HG03520 (cell line): ENCODE data around the gene KDELR1.
"Not testable (repeated sequence)": the region's sequence is repeated elsewhere in the genome, so short reads cannot be mapped to it uniquely, and the experiment has no call there.

Source experiments
- ATAC-seq: cut with Tn5 transposase; IDR thresholded peaks from one replicate; pipeline ENCODE4 v1.9.1; 2021; ENCODE audit warnings: mild to moderate bottlenecking, moderate library complexity; ENCODE audit not compliant: unreplicated experiment

Gene KDELR1

GRCh38 chr19:48372904-48373303 is 18.4 kb downstream of the KDELR1 start:
- no peak for ATAC-seq

- ATAC-seq = not testable (repeated sequence)
Observed at GRCh38 chr19:48371771-48372170, 19.6 kb downstream of the KDELR1 start.

GRCh38 chr19:48371367-48371766 is 20.0 kb downstream of the KDELR1 start:
- ATAC-seq = no peak

GRCh38 chr19:48370955-48371354 is 20.4 kb downstream of the KDELR1 start:
- ATAC-seq = no peak

GRCh38 chr19:48368936-48369335 is 22.4 kb downstream of the KDELR1 start:
- ATAC-seq = no peak

- no peak for ATAC-seq
Observed at GRCh38 chr19:48367855-48368254, 23.5 kb downstream of the KDELR1 start.

GRCh38 chr19:48365602-48366001 is 25.7 kb downstream of the KDELR1 start:
- ATAC-seq = no peak

GRCh38 chr19:48364598-48365348 is 26.6 kb downstream of the KDELR1 start:
- no peak for ATAC-seq

- peak; percentile 72 for ATAC-seq
Observed at GRCh38 chr19:48363810-48364597, 27.3 kb downstream of the KDELR1 start, which contains the start of the genes SYNGR4 and TMEM143. TSS of gene SYNGR4 (plus strand) at chr19:48364367. CDS start at chr19:48365843, 1,476 bp downstream. TSS of gene TMEM143 (minus strand) at chr19:48363940. CDS start at chr19:48363920, 20 bp downstream.

GRCh38 chr19:48363500-48363809 is 27.9 kb downstream of the KDELR1 start:
- ATAC-seq = peak; percentile 2

GRCh38 chr19:48362716-48363499 is 28.4 kb downstream of the KDELR1 start:
- ATAC-seq = peak; percentile 51

- no peak for ATAC-seq
Observed at GRCh38 chr19:48361912-48362311, 29.4 kb downstream of the KDELR1 start.

GRCh38 chr19:48359123-48359522 is 32.2 kb downstream of the KDELR1 start:
- ATAC-seq = no peak

GRCh38 chr19:48355365-48355954 is 35.9 kb downstream of the KDELR1 start:
- ATAC-seq = no peak

GRCh38 chr19:48354332-48354992 is 36.9 kb downstream of the KDELR1 start:
- ATAC-seq = no peak

- ATAC-seq = no peak
Observed at GRCh38 chr19:48353677-48354076, 37.7 kb downstream of the KDELR1 start.

- no peak for ATAC-seq
Observed at GRCh38 chr19:48351341-48351752, 40.0 kb downstream of the KDELR1 start.

GRCh38 chr19:48350856-48351255 is 40.5 kb downstream of the KDELR1 start:
- ATAC-seq = no peak

- no peak for ATAC-seq
Observed at GRCh38 chr19:48348737-48349136, 42.6 kb downstream of the KDELR1 start.

- ATAC-seq = no peak
Observed at GRCh38 chr19:48348045-48348444, 43.3 kb downstream of the KDELR1 start.
